Measurements from ENCODE around the gene CDC16. TPM values are rescaled to one million over a fixed set of nuclear protein-coding genes. Genes with fewer than 3 reads are reported as not detected.

The CDC16 gene
- total RNA-seq, 1 donor, result 62.6 TPM

GRCh38 chr13:114321256-114321655, 86.6 kb downstream of the CDC16 start:
- no peak for DNase-seq (ENCODE audit: low read depth)
- H3K4me3 ChIP-seq (ENCODE audit: low read depth, low read length), result no peak overlapping the region
- TF ChIP-seq CTCF (IDR thresholded peaks at IDR 0.05; ENCODE audit: insufficient read depth, low read depth, low read length), result no peak

Small RNA genes lying within 50 kb of the gene (small RNA-seq; reads per million reads assigned to genes)
- gene MIR4502, result not detected
- gene MIR548AR, result not detected

Other genes with a start within 250 kb of the CDC16 start
- gene RASA3, start 102.3 kb upstream of the CDC16 start, total RNA-seq, result 34.1 and 41.6 TPM in 2 replicates
- not detected in 2 replicates for gene CFAP97D2, start 55.6 kb upstream of the CDC16 start, total RNA-seq
- gene UPF3A, start 46.7 kb downstream of the CDC16 start, total RNA-seq, result 20.7 and 27.1 TPM in 2 replicates
- 16.1 and 16.8 TPM in 2 replicates for gene CHAMP1, start 79.6 kb downstream of the CDC16 start, total RNA-seq

Data from fibroblast of villous mesenchyme (primary cell).